Transverse colon (tissue), 4 donors: ENCODE measurements around the gene PIGW.

Experiments
- CTCF ChIP-seq, 5 experiments: fragments of 200-600 bp in 3 of 5; fragments of 450-650 bp in 2 of 5; sonication (generic) in 3 of 5; IDR thresholded peaks; 1 replicate in 2 of 5; 2 replicates in 3 of 5; pipeline ENCODE4 v1.5.1; 2016 to 2017; ENCODE audit warnings: antibody characterized with exemption in 5 of 5, inconsistent platforms in 3 of 5, mild to moderate bottlenecking in 2 of 5, moderate library complexity in 1 of 5
- EP300 ChIP-seq: sonication (generic); formaldehyde crosslinking; IDR thresholded peaks from one replicate; pipeline ENCODE4 v1.6.1; 2017; ENCODE audit warnings: antibody characterized with exemption, low read depth
- POLR2A ChIP-seq: fragments of 450-650 bp; IDR thresholded peaks from one replicate; pipeline ENCODE4 v1.6.1; 2016; ENCODE audit warnings: antibody characterized with exemption, mild to moderate bottlenecking, moderate library complexity
- POLR2AphosphoS5 ChIP-seq, 3 donors: sonication (generic); formaldehyde crosslinking; IDR thresholded peaks; one replicate each; pipeline ENCODE4 v1.6.1; 2016; ENCODE audit warnings: antibody characterized with exemption in 3 of 3

- TF ChIP-seq EP300 (no peak), CTCF (IDR thresholded peaks at IDR 0.05) (no peak), POLR2A (no peak), POLR2AphosphoS5 (IDR thresholded peaks at IDR 0.05) (no peak)
Measured at GRCh38 chr17:36503456-36504155, 31.2 kb upstream of the PIGW start.
